ENCODE measurements around the gene GPR84.

GRCh38 chr12:54358945-54359761, 5.1 kb downstream of the GPR84 start:
- no peak for TF ChIP-seq CTCF (IDR thresholded peaks at IDR 0.05)
- peak in 1 of 4 donors; percentile 36 for TF ChIP-seq POLR2A (IDR thresholded peaks at IDR 0.05)
